ENCODE results near the gene CNKSR3. TPM values are rescaled to one million over a fixed set of nuclear protein-coding genes. Genes with fewer than 3 reads are reported as not detected.

Gene CNKSR3
- total and polyA plus RNA-seq, 8 donors, result 1.2 to 40.0 (median 6.2) TPM

- intact Hi-C loops (cut with DNase I; ENCODE audit: low total_unique reads), result no loop called here
- no peak for TF ChIP-seq POLR2AphosphoS5 (IDR thresholded peaks at IDR 0.05)
- Histone ChIP-seq H3K36me3 (no peaks in the 10 kb centered on the region), H3K27ac (no peak overlapping the region), H3K4me3 (no peak overlapping the region), H3K9me3 (peaks cover 0 to 5% (median 0%) of the 10 kb centered on the region in 4 donors), H3K27me3 (no peaks in the 10 kb centered on the region), H3K4me1 (peaks cover 0 to 10% (median 7%) of the 10 kb centered on the region in 4 donors)
- 35 to 45% (median 35%) methylated on average over 2 of the region's 2 CpGs for WGBS, 5 donors
- DNase-seq, result no peak
Observed at GRCh38 chr6:154380741-154381140, 129.7 kb downstream of the CNKSR3 start.

GRCh38 chr6:154379585-154379984 is 130.9 kb downstream of the CNKSR3 start:
- H3K9me3 ChIP-seq, result peaks cover 0 to 5% (median 0%) of the 10 kb centered on the region in 4 donors
- TF ChIP-seq POLR2A (IDR thresholded peaks at IDR 0.05) (no peak), CTCF (IDR thresholded peaks at IDR 0.05) (no peak), EP300 (IDR thresholded peaks at IDR 0.05) (no peak), POLR2AphosphoS5 (IDR thresholded peaks at IDR 0.05) (no peak)
- no peak overlapping the region for H3K4me3 ChIP-seq
- 93 to 98% (median 96%) methylated on average over 3 of the region's 3 CpGs for WGBS, 5 donors
- DNase-seq, result no peak
- no peaks in the 10 kb centered on the region for H3K36me3 ChIP-seq
- intact Hi-C loops (cut with DNase I; ENCODE audit: low total_unique reads), result no loop called here
- H3K27me3 ChIP-seq, result no peaks in the 10 kb centered on the region
- no peak overlapping the region for H3K27ac ChIP-seq
- H3K4me1 ChIP-seq, result peaks cover 0 to 6% (median 6%) of the 10 kb centered on the region in 4 donors

GRCh38 chr6:154378518-154378917 is 132.0 kb downstream of the CNKSR3 start:
- TF ChIP-seq CTCF (IDR thresholded peaks at IDR 0.05), result no peak
- TF ChIP-seq POLR2AphosphoS5 (IDR thresholded peaks at IDR 0.05), result no peak
- TF ChIP-seq EP300 (IDR thresholded peaks at IDR 0.05), result no peak
- TF ChIP-seq POLR2A (IDR thresholded peaks at IDR 0.05), result no peak
- 84 to 93% (median 88%) methylated on average over 2 of the region's 2 CpGs for WGBS, 5 donors
- peaks cover 0 to 5% (median 2%) of the 10 kb centered on the region in 4 donors for H3K9me3 ChIP-seq
- H3K4me3 ChIP-seq, result no peak overlapping the region
- no peaks in the 10 kb centered on the region for H3K27me3 ChIP-seq
- intact Hi-C loops (cut with DNase I; ENCODE audit: low total_unique reads), result no loop called here
- no peak for DNase-seq
- no peaks in the 10 kb centered on the region for H3K36me3 ChIP-seq
- no peaks in the 10 kb centered on the region for H3K4me1 ChIP-seq
- H3K27ac ChIP-seq, result no peak overlapping the region

GRCh38 chr6:154377726-154378125 is 132.8 kb downstream of the CNKSR3 start:
- no peak for TF ChIP-seq POLR2AphosphoS5 (IDR thresholded peaks at IDR 0.05)
- no peak for TF ChIP-seq EP300 (IDR thresholded peaks at IDR 0.05)
- no peak for TF ChIP-seq POLR2A (IDR thresholded peaks at IDR 0.05)
- TF ChIP-seq CTCF (IDR thresholded peaks at IDR 0.05), result no peak
- no peaks in the 10 kb centered on the region for H3K4me1 ChIP-seq
- H3K27ac ChIP-seq, result no peak overlapping the region
- intact Hi-C loops (cut with DNase I; ENCODE audit: low total_unique reads), result no loop called here
- peaks cover 0 to 4% (median 0%) of the 10 kb centered on the region in 4 donors for H3K9me3 ChIP-seq
- H3K4me3 ChIP-seq, result no peak overlapping the region
- 89 to 93% (median 93%) methylated on average over 4 of the region's 4 CpGs for WGBS, 5 donors
- no peak for DNase-seq
- H3K27me3 ChIP-seq, result no peaks in the 10 kb centered on the region
- no peaks in the 10 kb centered on the region for H3K36me3 ChIP-seq

- 79 to 93% (median 90%) methylated on average over 2 of the region's 2 CpGs for WGBS, 5 donors
- H3K36me3 ChIP-seq, result no peaks in the 10 kb centered on the region
- no peak overlapping the region for H3K27ac ChIP-seq
- H3K4me3 ChIP-seq, result no peak overlapping the region
- no peak for TF ChIP-seq EP300 (IDR thresholded peaks at IDR 0.05)
- no peak for TF ChIP-seq CTCF (IDR thresholded peaks at IDR 0.05)
- TF ChIP-seq POLR2AphosphoS5 (IDR thresholded peaks at IDR 0.05), result no peak
- TF ChIP-seq POLR2A (IDR thresholded peaks at IDR 0.05), result no peak
- H3K4me1 ChIP-seq, result peaks cover 0 to 18% (median 10%) of the 10 kb centered on the region in 4 donors
- no peak for DNase-seq
- H3K27me3 ChIP-seq, result no peaks in the 10 kb centered on the region
- intact Hi-C loops (cut with DNase I; ENCODE audit: low total_unique reads), result no loop called here
- peaks cover 0 to 4% (median 0%) of the 10 kb centered on the region in 4 donors for H3K9me3 ChIP-seq
Observed at GRCh38 chr6:154373971-154374370, 136.5 kb downstream of the CNKSR3 start.
